Lower leg skin (tissue), 4 donors: Measurements from ENCODE around the gene PSMG4. TPM values are rescaled to one million over a fixed set of nuclear protein-coding genes. Genes with fewer than 3 reads are reported as not detected.

Source experiments
- DNase-seq, 2 donors: peaks; one replicate each; pipeline ENCODE4 v3.0.0-alpha.2; 2019; ENCODE audit warnings: low spot score in 2 of 2
- H3K4me3 ChIP-seq: fragments of 200-600 bp; sonication (generic); 2 replicates; pipeline ENCODE4 v1.5.1; 2017; ENCODE audit warnings: mild to moderate bottlenecking, low read depth; ENCODE audit not compliant: poor library complexity, severe bottlenecking
- CTCF ChIP-seq, 3 donors: fragments of 450-650 bp; IDR thresholded peaks; one replicate each; pipeline ENCODE4 v1.5.1; 2016; ENCODE audit warnings: antibody characterized with exemption in 3 of 3, mild to moderate bottlenecking in 3 of 3, moderate library complexity in 2 of 3
- POLR2A ChIP-seq, 2 donors: fragments of 450-650 bp; IDR thresholded peaks; one replicate each; pipeline ENCODE4 v1.6.1; 2016 to 2017; ENCODE audit warnings: antibody characterized with exemption in 2 of 2, mild to moderate bottlenecking in 1 of 2, moderate library complexity in 1 of 2
- WGBS, 2 donors: methylation state at CpG; one replicate each; pipeline ENCODE4 v1.1.5; 2018; 5-methylcytosine and 5-hydroxymethylcytosine counted together
- intact Hi-C: fragments of 100-400 bp; cut with DNase I; formaldehyde crosslinking; loops from one replicate; pipeline ENCODE4 v1.15.0; 2023; ENCODE audit warnings: low total_unique reads
- total RNA-seq, 4 donors: library from RNA; depleted of rRNA; stranded (reverse); fragments of >200 nt; gene quantifications; one replicate each; pipeline ENCODE4 v1.1.0, GENCODE V29; 2016

Gene PSMG4
- total RNA-seq, 4 donors from 2014 or later: 16.2 to 22.1 (median 19.1) TPM

- TF ChIP-seq POLR2A (IDR thresholded peaks at IDR 0.05) (no peak), CTCF (IDR thresholded peaks at IDR 0.05) (no peak)
These were observed 45.4 kb upstream of the PSMG4 start for GRCh38 chr6:3213334-3213695.

GRCh38 chr6:3214898-3215297 is 43.8 kb upstream of the PSMG4 start:
- intact Hi-C loops: no loop called here
- no peak for DNase-seq
- TF ChIP-seq POLR2A (IDR thresholded peaks at IDR 0.05) (no peak), CTCF (IDR thresholded peaks at IDR 0.05) (no peak)
- H3K4me3 ChIP-seq: no peak overlapping the region
- 58 to 59% methylated on average over 3 of the region's 3 CpGs for WGBS, 2 donors

More at GRCh38 chr6:3213334-3213695, 45.4 kb upstream of the PSMG4 start:
- no peak for DNase-seq
- H3K4me3 ChIP-seq: no peak overlapping the region
- intact Hi-C loops: no loop called here
- 78 to 82% methylated on average over 2 of the region's 2 CpGs for whole genome bisulfite sequencing, 2 donors

- DNase-seq: peak in 1 of 2 donors; percentile 45
- no peak overlapping the region for H3K4me3 ChIP-seq
- intact Hi-C loops: no loop called here
- TF ChIP-seq POLR2A (IDR thresholded peaks at IDR 0.05) (no peak), CTCF (IDR thresholded peaks at IDR 0.05) (no peak)
- WGBS, 2 donors: 87 to 98% methylated on average over 2 of the region's 2 CpGs
These were observed 41.5 kb upstream of the PSMG4 start for GRCh38 chr6:3217286-3217685.

GRCh38 chr6:3218266-3218665 is 40.5 kb upstream of the PSMG4 start:
- intact Hi-C loops: no loop called here

GRCh38 chr6:3220366-3220765 is 38.4 kb upstream of the PSMG4 start:
- no peak for TF ChIP-seq CTCF (IDR thresholded peaks at IDR 0.05)
- TF ChIP-seq POLR2A (IDR thresholded peaks at IDR 0.05): no peak
- H3K4me3 ChIP-seq: no peak overlapping the region
- WGBS, 2 donors: 87 to 89% methylated on average over 2 of the region's 2 CpGs
- DNase-seq: no peak
- intact Hi-C loops: no loop called here

More at GRCh38 chr6:3218266-3218665, 40.5 kb upstream of the PSMG4 start:
- TF ChIP-seq POLR2A (IDR thresholded peaks at IDR 0.05) (no peak), CTCF (IDR thresholded peaks at IDR 0.05) (no peak)
- no peak overlapping the region for H3K4me3 ChIP-seq
- DNase-seq: peak in 1 of 2 donors; percentile 40
- 93 to 96% methylated on average over 10 of the region's 10 CpGs for WGBS, 2 donors

GRCh38 chr6:3221578-3221977 is 37.2 kb upstream of the PSMG4 start:
- intact Hi-C loops: no loop called here
- TF ChIP-seq POLR2A (IDR thresholded peaks at IDR 0.05) (no peak), CTCF (IDR thresholded peaks at IDR 0.05) (no peak)
- DNase-seq: no peak
- 88 to 89% methylated on average over 4 of the region's 4 CpGs for WGBS, 2 donors
- no peak overlapping the region for H3K4me3 ChIP-seq
